HG02763 (cell line): ENCODE data around the gene ZBTB1.
"Not testable (repeated sequence)": the region's sequence is repeated elsewhere in the genome, so short reads cannot be mapped to it uniquely, and the experiment has no call there.

Experiments
- ATAC-seq: cut with Tn5 transposase; IDR thresholded peaks from one replicate; pipeline ENCODE4 v1.9.1; 2021; ENCODE audit warnings: mild to moderate bottlenecking, moderate library complexity; ENCODE audit not compliant: unreplicated experiment

The ZBTB1 gene

DNA sequence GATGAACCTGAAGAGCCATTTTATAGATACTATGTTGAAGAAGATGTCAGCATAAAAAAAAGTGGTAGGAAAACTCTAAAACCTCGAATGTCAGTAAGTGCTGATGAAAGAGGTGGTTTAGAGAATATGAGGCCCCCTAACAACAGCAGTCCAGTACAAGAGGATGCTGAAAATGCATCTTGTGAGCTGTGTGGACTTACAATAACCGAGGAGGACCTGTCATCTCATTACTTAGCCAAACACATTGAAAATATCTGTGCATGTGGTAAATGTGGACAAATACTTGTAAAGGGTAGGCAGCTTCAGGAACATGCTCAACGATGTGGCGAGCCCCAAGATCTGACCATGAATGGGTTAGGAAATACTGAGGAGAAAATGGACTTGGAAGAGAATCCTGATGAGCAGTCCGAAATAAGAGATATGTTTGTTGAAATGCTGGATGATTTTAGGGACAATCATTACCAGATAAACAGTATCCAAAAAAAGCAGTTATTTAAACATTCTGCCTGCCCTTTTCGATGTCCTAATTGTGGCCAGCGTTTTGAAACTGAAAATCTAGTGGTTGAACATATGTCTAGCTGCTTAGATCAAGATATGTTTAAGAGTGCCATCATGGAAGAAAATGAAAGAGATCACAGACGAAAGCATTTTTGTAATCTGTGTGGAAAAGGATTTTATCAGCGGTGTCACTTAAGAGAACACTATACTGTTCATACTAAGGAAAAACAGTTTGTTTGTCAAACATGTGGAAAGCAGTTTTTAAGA lies 18.2 kb downstream of the ZBTB1 start:
- ATAC-seq = no peak

- no peak for ATAC-seq
These were observed 20.8 kb downstream of the ZBTB1 start for GRCh38 chr14:64525354-64525753.

DNA sequence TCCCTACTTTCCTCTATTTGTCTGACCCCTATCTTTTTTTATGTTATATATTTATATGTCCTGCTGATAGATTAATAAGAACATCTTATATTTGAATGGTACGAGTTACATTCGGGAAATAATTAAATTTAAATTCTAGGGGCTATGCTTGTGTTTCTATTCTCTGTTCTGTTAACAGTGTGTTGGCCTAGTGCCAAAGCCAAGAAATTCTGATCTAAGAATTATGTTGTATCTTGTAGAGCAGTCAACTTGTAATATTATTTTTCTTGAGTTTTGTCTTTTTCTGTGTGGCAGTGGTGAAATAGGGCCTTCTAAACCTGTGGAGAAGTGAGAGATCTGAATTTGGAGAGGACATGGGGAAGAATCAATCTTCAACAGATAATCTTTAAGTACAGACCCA lies 27.0 kb downstream of the ZBTB1 start:
- ATAC-seq = no peak

DNA sequence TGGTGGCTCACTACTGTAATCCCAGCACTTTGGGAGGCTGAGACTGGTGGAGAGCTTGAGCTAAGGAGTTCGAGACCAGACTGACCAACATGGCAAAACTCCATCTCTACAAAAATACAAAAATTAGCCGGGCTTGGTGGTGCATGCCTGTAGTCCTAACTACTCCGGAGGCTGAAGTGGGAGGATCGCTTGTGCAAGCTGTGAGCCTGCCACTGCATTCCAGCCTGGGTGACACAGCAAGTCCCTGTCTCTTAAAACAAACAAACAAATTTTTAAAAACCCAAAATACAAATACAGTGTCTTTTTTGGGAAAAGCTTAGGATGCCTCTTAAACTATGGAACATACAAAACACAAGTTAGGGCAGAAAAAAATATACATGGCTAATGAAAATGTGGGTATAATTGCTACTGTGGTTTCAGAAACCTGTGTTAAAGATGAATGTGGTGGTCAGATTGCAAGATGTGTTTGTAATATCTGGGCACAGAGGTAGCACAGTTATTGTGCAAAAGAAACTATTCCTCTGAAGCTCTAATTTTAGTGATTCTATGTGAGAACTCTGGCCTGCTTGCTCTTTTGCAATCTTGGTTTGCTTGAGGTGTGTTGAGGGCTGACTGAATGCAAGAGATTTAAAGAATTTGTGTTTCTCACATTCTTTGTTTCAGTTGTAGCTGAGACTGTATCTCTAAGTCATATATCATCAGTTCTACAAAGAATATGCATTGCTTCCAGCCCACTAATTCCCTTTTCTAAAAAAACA lies 32.1 kb downstream of the ZBTB1 start:
- ATAC-seq = no peak

GRCh38 chr14:64540208-64541202 lies 35.9 kb downstream of the ZBTB1 start, which contains the start of gene HSPA2:
Gene HSPA2, plus strand, starts transcription at chr14:64540741. Its CDS starts 109 bp downstream, at chr14:64540850.
- ATAC-seq = peak; percentile 92

DNA sequence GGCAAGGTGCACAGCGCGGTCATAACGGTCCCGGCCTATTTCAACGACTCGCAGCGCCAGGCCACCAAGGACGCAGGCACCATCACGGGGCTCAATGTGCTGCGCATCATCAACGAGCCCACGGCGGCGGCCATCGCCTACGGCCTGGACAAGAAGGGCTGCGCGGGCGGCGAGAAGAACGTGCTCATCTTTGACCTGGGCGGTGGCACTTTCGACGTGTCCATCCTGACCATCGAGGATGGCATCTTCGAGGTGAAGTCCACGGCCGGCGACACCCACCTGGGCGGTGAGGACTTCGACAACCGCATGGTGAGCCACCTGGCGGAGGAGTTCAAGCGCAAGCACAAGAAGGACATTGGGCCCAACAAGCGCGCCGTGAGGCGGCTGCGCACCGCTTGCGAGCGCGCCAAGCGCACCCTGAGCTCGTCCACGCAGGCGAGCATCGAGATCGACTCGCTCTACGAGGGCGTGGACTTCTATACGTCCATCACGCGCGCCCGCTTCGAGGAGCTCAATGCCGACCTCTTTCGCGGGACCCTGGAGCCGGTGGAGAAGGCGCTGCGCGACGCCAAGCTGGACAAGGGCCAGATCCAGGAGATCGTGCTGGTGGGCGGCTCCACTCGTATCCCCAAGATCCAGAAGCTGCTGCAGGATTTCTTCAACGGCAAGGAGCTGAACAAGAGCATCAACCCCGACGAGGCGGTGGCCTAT lies 36.8 kb downstream of the ZBTB1 start:
- no peak for ATAC-seq

- ATAC-seq = no peak
These were observed 37.6 kb downstream of the ZBTB1 start for GRCh38 chr14:64541972-64542835.

GRCh38 chr14:64542836-64543201 lies 38.2 kb downstream of the ZBTB1 start:
- ATAC-seq = no peak

GRCh38 chr14:64544607-64545312 lies 40.2 kb downstream of the ZBTB1 start:
- no peak for ATAC-seq

DNA sequence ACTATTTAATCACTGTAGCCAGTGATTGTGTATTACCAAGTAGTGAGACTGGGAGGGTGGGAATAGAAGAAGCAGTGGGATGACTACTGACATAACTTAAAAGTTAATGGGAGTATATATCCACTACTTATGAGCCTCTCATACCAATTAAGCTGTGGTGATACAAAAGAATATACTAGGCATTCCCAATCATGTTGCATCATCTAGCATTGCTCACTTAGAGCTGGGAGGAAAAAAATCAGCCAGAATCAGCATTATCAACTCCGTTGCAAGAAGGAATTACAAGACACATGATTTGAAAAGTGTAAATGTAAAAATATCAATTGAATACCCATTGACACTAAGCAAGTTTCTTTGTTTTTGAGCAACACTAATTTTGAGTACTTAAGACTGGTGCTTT lies 44.4 kb downstream of the ZBTB1 start:
- ATAC-seq = no peak

DNA sequence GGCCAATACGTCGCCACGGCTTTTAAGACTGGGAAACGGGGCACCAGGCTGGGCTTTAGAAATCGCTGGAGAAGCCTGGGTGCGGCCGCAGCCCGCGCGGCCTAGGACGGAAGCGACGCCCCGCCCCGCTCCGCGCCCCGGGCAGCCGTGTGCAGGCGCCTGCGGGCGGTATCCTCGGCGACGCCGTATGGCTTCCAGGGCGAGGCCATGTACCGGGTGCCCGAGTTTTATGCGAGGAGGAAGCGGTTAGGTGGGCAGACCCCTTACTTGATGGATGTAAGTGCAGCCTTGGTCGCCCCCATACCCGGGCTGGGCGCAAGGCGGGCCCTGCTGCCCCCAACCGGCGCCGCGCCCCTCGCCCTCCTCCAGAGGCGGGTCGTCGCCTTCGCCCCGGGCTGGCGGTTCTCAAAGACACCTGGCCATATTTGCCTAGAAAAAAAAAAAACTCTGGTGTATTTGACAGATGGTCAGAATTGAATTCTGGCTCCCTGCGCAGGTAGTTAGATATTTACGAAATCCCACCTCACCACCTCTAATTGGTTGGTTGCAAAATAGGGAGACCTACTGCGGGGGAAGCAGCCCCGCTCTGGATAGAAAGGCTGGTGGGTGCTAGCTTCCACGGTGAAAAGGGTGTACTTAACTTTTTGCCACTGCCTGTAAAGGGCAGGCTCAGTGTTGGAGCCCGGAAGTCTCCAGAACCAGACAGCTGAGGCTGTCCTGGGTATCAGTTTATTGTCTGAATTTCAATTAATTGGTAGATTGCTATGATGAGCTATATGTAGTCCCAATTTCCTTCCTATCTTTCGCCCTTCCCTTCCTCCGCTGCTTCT lies 45.4 kb downstream of the ZBTB1 start, which contains the start of gene PPP1R36:
PPP1R36 (plus strand) TSS at position 171 of the 830 bp plus-strand sequence; CDS start at position 208, 37 bp downstream.
- no peak for ATAC-seq

- ATAC-seq = no peak
These were observed 46.2 kb downstream of the ZBTB1 start for GRCh38 chr14:64550621-64551333.

DNA sequence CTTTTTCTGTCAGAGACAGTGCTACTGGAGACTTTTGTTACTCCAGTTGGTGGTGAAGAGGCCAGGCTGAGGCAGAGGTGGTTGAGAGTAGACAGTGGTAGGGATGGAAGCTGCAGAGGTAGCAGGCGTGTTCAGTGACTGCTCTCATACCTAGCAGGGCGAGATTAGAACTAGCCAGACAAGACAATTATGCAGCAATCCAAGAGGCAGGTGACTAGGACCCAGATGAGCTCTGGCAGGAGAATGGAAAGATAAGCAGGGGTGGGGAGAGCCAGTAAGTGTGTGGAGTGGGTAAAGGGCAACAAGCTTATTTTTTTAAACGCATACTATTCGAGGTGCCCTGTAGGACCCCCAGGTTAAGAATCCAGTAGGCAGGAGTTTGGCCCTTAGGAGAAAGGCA lies 50.0 kb downstream of the ZBTB1 start:
- no peak for ATAC-seq

GRCh38 chr14:64556526-64556925 lies 52.0 kb downstream of the ZBTB1 start:
- no peak for ATAC-seq

DNA sequence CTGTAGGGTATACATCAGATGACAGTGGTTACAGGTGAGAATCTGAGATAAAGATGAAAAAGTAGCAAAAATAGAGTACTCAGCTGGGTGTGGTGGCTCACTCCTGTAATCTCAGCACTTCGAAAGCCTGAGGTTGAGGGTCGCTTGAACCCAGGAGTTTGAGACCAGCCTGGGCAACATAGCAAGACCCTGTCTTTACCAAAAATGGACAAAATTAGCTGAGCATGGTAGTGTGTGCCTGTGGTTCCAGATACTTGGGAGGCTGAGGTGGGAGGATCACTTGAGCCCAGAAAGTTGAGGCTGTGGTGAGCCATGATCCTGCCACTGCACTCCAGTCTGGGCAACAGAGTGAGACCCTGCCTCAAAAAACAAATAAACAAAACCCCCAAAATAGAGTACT lies 53.6 kb downstream of the ZBTB1 start:
- not testable (repeated sequence) for ATAC-seq

- no peak for ATAC-seq
These were observed 57.1 kb downstream of the ZBTB1 start for GRCh38 chr14:64561631-64562030.

DNA sequence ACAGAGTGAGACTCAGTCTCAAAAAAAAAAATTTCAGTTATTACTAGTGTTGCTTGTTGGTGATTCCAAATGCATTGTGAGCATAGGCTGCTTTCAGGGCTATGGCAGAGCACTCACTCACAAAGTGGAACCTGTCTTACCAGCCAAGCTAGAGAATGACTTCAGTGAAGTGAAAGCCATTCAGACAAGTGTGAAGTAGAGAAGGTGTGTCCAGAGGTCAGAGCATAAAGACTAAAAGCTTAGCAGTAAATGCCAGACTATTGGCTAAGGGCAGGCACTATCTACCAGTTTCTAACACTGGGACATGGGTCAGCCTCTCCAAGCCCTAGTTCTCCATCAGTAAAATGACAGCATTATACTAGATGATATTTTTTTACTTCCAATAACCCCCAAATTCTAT lies 57.9 kb downstream of the ZBTB1 start:
- no peak for ATAC-seq
